GOT3 (cell line): ENCODE measurements around the gene RERE.

Experiments
- DNase-seq: peaks from one replicate; lab custom pipeline; 2025; ENCODE audit warnings: mixed read lengths; lab: John Stamatoyannopoulos, UW

The RERE gene

DNA sequence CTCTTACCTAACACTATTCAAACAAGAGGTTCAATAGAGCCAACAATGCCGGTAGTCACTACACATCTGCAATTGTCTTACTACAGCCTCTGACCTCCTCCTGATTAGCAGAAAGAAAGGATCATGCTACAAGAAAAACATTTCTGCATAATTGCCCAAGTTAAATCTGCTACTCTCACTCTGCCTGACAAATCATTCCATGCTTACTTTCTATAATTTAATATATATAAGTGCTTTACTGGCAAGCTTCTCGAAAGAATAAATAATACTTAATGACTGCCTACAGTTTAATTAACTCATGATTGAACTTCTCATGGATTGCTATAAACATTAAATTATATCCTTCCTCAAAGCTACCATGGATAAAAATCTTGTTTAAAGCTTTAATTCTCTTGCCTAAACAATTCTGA, 343.5 kb downstream of the RERE start:
- no peak for DNase-seq

DNA sequence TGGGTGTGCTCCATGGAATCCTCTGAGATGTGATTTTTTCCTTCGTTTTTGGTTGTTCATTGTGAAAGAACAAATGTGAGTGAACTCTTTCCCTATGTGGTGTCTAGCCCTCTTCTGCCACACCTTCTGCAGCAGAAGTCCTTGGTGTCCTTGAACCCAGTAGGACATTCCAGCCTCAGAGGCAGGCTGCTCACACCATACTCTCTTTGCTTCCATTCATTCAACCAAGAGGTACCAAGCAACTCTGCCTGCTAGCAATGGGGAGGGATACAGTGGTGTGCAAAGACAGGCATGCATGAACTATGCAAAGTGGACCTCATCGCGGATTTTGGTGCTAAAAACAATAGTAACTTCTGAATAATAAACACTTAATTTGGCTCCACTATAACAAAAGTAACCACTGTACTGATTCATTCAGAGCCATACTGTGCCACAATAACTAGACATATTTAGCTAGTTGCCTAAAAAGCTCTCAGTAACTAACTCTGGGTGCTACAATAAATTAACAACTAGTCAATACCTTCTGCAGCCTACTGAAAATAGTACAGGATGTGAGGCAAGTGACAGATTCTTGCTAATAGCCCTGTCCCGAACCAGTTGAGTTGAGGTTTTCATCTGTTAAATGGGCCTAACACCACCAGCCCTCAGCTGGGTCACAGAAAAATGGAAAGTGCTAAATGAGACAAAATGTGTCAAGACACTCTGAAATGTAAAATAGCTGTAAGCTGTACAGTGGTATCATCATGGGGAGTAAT, 344.1 kb downstream of the RERE start:
- no peak for DNase-seq

- DNase-seq: no peak
These were observed 344.8 kb downstream of the RERE start for GRCh38 chr1:8472668-8473067.

GRCh38 chr1:8471451-8471850, 346.0 kb downstream of the RERE start:
- no peak for DNase-seq

DNA sequence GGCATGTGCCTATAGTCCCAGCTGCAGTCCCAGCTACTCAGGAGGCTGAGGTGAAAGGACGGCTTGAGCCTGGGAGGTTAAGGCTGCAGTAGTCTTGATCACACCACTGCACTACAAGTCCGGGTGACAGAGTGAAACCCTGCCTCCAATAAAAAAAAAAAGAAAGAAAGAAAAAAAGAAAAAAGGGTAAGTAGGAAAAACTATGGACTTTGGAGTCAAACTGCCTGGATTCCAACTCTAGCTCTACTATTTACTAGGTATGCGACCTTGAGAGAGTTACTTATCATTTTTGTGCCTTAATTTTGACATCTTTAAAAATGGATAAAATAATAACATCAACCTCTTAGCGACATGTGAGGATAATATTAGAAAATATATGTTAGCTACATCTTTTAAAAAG, 348.7 kb downstream of the RERE start:
- DNase-seq: no peak

DNA sequence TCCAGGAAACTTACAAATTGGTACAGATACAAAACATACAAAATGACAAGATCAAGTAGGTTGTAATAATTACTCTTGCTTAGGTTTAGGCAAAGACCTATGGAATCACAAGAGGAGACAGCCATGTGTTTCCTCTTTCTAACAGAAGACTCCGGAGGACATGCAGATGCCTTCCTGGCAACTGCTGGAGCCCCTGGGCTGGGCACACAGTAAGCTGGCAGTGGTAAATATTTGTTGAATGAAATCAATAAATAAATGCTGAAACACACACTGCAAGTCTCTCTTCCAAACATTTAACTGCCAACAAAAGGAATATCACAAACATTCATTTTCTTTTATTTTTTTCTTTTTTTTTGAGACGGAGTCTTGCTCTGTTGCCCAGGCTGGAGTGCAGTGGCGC, 350.1 kb downstream of the RERE start:
- DNase-seq: no peak

- DNase-seq: no peak
These were observed 351.7 kb downstream of the RERE start for GRCh38 chr1:8465692-8466091.

DNA sequence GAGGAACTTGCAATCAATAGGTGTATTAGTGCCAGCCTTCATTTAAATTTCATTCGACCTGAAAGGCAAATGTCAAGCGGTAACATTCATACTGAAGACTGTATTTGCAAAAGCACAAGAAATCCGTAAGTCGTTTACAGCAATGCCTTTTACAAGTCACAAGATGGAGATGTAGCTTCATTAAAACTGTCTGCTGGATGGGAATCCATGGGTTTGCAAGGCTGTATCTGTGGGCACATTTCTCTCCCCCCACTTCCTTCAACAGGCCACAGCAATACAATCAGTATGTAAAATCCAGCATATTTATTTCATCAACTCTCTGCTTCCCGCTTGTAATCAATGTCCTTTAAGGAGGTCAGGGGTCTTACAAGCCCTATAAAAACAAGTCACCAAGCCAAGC, 352.4 kb downstream of the RERE start:
- no peak for DNase-seq

DNA sequence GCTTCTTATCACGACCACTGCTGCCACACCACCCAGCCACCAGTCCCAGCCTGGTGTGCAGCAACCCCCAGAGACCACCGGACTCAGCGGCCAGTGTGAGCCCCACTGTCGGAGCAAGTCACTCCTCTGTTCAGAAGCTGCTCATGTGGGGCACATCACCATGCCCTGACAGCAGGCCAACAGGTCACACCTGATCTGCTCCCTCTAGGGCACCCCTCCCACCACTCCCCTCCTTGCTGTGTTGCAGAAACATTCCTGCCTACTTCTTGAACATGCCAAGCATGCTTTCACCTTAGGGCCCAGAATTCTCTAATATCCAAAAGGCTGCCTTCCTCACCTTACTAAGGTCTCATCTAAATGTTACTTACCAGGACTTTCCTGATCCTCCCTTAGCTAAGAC, 353.1 kb downstream of the RERE start:
- DNase-seq: no peak

DNA sequence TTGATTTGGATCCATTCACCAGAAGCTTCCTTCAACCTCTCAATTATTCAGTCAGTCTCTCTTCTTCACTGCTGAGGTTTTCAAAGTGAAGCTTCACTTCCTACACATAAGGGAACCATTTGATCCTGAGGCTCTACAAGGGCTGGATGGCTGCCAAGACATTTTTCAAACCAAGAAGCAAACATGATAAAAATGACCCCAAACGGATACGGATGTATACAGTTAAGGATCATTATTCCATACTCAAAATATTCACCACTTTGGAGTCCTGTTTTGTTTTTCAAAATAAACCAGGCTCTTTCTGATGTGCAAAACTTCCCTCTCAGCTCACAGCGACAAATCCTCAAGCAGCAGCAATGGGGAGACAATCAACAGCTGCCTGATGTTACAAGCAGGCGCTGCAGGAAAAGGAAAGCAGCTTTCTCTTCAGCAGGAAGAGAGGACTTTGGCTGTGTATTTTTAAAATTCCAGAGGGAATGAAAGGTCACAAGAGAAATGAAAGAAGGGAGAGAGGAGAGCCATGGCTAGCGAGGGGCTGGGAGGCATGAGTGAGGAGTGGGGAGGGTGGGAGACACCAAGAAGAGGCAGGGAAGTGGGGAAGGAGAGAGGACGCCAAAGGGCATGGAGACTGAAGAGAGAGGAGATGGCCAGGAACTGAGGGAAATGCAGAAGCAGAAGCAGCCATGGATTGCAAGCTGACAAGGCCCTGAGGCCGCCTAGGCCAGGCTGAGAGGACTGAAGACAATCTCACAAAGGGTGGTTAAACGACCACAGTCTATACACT, 354.1 kb downstream of the RERE start:
- no peak for DNase-seq

- no peak for DNase-seq
These were observed 355.0 kb downstream of the RERE start for GRCh38 chr1:8462371-8462892.

- no peak for DNase-seq
These were observed 355.9 kb downstream of the RERE start for GRCh38 chr1:8461351-8462110.

DNA sequence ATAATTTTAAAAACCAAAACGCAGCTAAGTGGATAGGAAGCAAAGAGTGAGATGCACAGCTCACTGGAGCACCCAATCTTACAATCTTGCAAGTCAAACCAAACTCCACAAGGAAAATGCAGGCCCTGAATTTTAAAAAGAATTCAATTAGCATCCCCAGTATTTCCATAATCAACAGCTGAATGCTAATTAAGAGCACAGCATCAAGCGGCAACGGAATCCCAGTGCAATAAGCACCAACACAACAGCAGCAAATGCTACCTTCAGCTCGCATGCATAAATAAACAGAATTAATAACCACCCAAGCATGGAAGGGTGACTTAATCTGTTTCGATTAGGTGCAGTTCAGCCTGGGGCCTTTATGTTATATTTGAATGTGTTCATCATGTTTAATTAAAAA, 356.7 kb downstream of the RERE start:
- no peak for DNase-seq

DNA sequence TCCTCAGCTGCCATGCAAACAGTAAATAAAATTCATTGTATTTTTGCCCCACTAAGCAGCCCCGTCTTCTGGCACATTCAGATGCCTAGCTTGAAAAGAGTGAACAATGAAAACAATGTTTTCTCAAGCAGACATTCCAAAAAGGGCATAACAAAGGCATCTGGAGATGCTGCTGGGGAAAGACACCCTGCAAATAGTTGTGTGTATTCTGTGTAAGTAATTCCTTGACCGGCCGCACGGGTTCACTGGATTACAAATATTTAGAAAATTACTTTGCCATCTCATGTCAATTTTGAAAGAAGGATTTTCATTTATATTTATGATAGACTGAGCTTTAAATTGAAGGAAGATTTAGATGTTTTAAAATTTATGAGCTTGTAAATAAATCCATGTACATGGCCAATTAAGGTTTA, 357.3 kb downstream of the RERE start:
- DNase-seq: no peak

GRCh38 chr1:8458607-8459006, 358.8 kb downstream of the RERE start:
- no peak for DNase-seq

DNA sequence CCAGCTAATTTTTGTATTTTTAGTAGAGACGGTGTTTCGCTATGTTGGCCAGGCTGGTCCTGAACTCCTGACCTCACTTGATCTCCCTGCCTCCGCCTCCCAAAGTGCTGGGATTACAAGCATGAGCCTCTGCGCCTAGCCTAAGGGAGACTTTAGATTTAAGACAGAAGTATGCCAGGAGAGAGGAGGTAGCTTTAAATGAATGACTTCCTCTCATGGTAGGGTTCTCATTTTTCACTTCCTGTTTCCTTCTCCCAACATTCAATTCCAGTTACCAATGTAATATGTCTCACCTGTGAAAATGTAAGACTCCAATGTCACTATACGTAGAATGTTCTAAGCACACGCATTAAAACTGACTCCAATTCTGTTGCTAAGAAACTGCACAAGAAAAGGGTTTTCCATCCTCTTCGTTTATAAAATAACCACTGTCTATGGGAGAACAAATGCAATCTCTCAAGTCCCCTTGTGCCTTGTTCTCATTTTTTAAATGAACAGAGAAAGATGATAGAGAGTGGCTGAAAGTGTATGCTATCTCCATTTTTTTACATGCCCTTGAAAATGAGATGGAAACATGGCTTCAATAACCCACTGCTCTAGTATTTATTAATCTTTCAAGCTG, 359.6 kb downstream of the RERE start:
- no peak for DNase-seq

- no peak for DNase-seq
These were observed 360.4 kb downstream of the RERE start for GRCh38 chr1:8456991-8457390.

DNA sequence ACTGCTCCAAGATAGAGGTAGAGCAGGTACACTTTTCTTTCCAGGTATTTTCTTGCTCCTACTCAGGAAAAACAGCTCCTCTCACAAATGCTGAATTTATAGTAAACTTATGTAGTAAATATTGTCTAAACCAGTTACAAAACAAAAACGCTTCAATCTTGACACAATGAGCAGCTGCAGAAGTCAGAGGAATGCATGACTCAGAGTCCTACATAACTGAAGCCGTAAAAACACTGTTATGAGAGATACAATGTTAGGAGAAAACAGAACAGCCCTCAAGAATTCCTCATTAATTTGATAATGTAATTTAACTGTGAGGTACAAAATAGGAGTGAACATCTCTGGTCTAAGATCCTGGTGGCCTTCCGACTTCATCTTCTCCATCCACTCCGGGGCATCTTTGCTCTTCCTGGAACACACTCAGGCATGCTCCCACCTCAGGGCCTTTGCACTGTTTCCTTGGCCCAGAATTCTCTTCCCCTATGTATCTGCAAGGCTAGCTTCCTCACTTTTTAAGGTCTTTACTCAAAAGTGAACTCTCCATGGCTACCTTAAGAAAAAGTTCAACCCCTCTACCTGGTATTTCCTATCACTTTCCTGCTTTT, 361.0 kb downstream of the RERE start:
- no peak for DNase-seq

- no peak for DNase-seq
These were observed 361.6 kb downstream of the RERE start for GRCh38 chr1:8455700-8456307.

- DNase-seq: no peak
These were observed 367.1 kb downstream of the RERE start for GRCh38 chr1:8450312-8450711.
